ENCODE data around the gene EVL. TPM values are rescaled to one million over a fixed set of nuclear protein-coding genes. Genes with fewer than 3 reads are reported as not detected.

EVL gene
- total and polyA plus RNA-seq, 2 of the 8 experiments (the other 6 are each of a cell fraction or from before 2014, with no cell fraction given): 30.7 to 64.6 TPM

GRCh38 chr14:100130521-100130920 lies 65.3 kb downstream of the EVL start:
- no peaks in the 10 kb centered on the region for H3K23me2 ChIP-seq (ENCODE audit: low read depth, low read length)
- H3K56ac ChIP-seq (replicated peaks; ENCODE audit: insufficient read length, low read depth, low read length): no peak overlapping the region
- no peak overlapping the region for H4K8ac ChIP-seq (ENCODE audit: extremely low read depth, insufficient read depth, low read length)
- H2AK5ac ChIP-seq (ENCODE audit: low read depth, low read length): no peak overlapping the region
- TF ChIP-seq NANOG (IDR thresholded peaks at IDR 0.05; ENCODE audit: insufficient read depth, low read depth, low read length, poor library complexity, severe bottlenecking): no peak
- H3K9me3 ChIP-seq (ENCODE audit: insufficient read depth in 2 of 2, low read depth in 1 of 2, low read length in 1 of 2): no peaks in the 10 kb centered on the region
- WGBS, 2 experiments (ENCODE audit: extremely low coverage in 1 of 2, insufficient coverage in 1 of 2, insufficient read length in 1 of 2, insufficient replicate concordance in 2 of 2, low coverage in 1 of 2, low lambda C conversion rate in 2 of 2, missing lambda C conversion rate in 1 of 2): 99% methylated on average over 10 of the region's 11 CpGs; no CpG with 5 or more reads in 1 of the 2 experiments
- no peak overlapping the region for H2BK15ac ChIP-seq (ENCODE audit: low read length)
- H3K18ac ChIP-seq (ENCODE audit: extremely low read depth, low read length): no peak overlapping the region
- ChIA-PET CTCF (ENCODE audit: partially characterized antibody) (interaction anchor here (0.6 to 22.9 kb wide), 9 partner anchors 9 to 184 kb away, joined by 3 to 307 read pairs (median 5); partner anchors contain the start of gene DEGS2), POLR2A (ENCODE audit: partially characterized antibody) (interaction anchor here (1.3 kb wide), 1 partner anchor 13 kb away, joined by 3 read pairs; no protein-coding TSS in a partner anchor)
- no peak overlapping the region for H3K27ac ChIP-seq (ENCODE audit: low read depth, low read length)
- DNase-seq (ENCODE audit: low read depth in 1 of 2, low spot score in 2 of 2): no peak
- no peak overlapping the region for H2BK120ac ChIP-seq (replicated peaks; ENCODE audit: low read depth, low read length)
- no peak overlapping the region; the same call in 1 of the 2 replicates for H2BK12ac ChIP-seq (ENCODE audit: low read depth, low read length)
- no peak overlapping the region for H3K4me3 ChIP-seq (ENCODE audit: extremely low read depth in 1 of 4, insufficient read depth in 2 of 4, low read depth in 3 of 4, low read length in 4 of 4)
- H2BK20ac ChIP-seq (ENCODE audit: low read length): no peak overlapping the region
- no peak overlapping the region for H3K23ac ChIP-seq (ENCODE audit: insufficient read length)
- H3K4ac ChIP-seq (replicated peaks; ENCODE audit: insufficient read length, low read depth, low read length): no peak overlapping the region
- peak overlapping the region; percentile 71; the same call in 1 of the 2 replicates for H2BK5ac ChIP-seq (ENCODE audit: low read depth, low read length)
- no peak overlapping the region for H3K14ac ChIP-seq (ENCODE audit: insufficient read length)
- H3K36me3 ChIP-seq (ENCODE audit: control insufficient read depth in 2 of 4, insufficient read depth in 4 of 4, low read length in 3 of 4): peaks cover 0 to 2% (median 0%) of the 10 kb centered on the region in 4 experiments; a peak in 4 of 8 replicates
- H4K91ac ChIP-seq (replicated peaks; ENCODE audit: insufficient read length, low read length): no peak overlapping the region
- H3K4me2 ChIP-seq (ENCODE audit: insufficient read depth in 1 of 2, low read depth in 2 of 2, low read length in 2 of 2): no peak overlapping the region
- H3K27me3 ChIP-seq (replicated peaks in 1 of 4; ENCODE audit: control insufficient read depth in 3 of 4, extremely low read depth in 1 of 4, insufficient read depth in 3 of 4, low read length in 3 of 4): no peaks in the 10 kb centered on the region
- H3K9ac ChIP-seq (replicated peaks in 1 of 4; ENCODE audit: extremely low read depth in 1 of 4, low read depth in 3 of 4, low read length in 3 of 4): no peak overlapping the region
- H3K79me2 ChIP-seq (ENCODE audit: control insufficient read depth in 1 of 2, insufficient read depth in 2 of 2, low read length in 2 of 2): no peaks in the 10 kb centered on the region
- FAIRE-seq: no peak
- peaks cover 0 to 8% (median 6%) of the 10 kb centered on the region in 4 experiments; a peak in 4 of 7 replicates for H3K4me1 ChIP-seq (replicated peaks in 1 of 4; ENCODE audit: control insufficient read depth in 3 of 4, insufficient read depth in 4 of 4, low read length in 3 of 4)
- H4K5ac ChIP-seq (ENCODE audit: insufficient read length, low read depth, low read length): no peak overlapping the region
- H2AFZ ChIP-seq (ENCODE audit: low read length): no peak overlapping the region
- no peaks in the 10 kb centered on the region for H3K79me1 ChIP-seq (ENCODE audit: low read depth, low read length)
- H4K20me1 ChIP-seq (replicated peaks in 1 of 2; ENCODE audit: control insufficient read depth in 1 of 2, insufficient read depth in 2 of 2, low read length in 2 of 2): peaks cover 0 to 1% of the 10 kb centered on the region in 2 experiments

Data from H1 (cell line).